ENCODE results near the gene STOM.

DNA sequence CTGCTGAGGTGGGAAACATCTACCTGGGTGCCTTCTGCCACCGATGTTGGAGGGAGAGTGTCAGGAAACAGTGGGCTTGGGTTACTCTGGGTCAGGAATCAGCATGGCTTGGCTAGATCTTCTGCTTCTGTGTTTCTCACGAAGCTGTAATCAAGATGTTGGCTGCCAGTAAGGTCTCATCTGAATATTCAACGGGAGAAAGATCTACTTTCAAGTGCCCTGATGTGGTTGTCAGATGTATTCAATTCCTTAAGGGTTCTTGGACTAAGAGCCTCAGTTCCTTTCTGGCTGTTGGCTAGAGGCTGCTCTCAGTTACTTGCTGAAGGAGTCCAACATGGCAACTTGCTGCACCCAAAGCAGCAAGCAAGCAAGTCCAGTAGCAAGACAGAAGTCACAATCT lies 41.9 kb upstream of the STOM start:
- no peak for TF ChIP-seq EZH2 (IDR thresholded peaks at IDR 0.05; ENCODE audit: borderline replicate concordance, insufficient read depth, low read depth, low read length, poor library complexity, severe bottlenecking)
- TF ChIP-seq, protein P1, sequence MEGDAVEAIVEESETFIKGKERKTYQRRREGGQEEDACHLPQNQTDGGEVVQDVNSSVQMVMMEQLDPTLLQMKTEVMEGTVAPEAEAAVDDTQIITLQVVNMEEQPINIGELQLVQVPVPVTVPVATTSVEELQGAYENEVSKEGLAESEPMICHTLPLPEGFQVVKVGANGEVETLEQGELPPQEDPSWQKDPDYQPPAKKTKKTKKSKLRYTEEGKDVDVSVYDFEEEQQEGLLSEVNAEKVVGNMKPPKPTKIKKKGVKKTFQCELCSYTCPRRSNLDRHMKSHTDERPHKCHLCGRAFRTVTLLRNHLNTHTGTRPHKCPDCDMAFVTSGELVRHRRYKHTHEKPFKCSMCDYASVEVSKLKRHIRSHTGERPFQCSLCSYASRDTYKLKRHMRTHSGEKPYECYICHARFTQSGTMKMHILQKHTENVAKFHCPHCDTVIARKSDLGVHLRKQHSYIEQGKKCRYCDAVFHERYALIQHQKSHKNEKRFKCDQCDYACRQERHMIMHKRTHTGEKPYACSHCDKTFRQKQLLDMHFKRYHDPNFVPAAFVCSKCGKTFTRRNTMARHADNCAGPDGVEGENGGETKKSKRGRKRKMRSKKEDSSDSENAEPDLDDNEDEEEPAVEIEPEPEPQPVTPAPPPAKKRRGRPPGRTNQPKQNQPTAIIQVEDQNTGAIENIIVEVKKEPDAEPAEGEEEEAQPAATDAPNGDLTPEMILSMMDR (IDR thresholded peaks at IDR 0.05): no peak

Data from B cell (primary cell).